Measurements from ENCODE around the gene BANP.

Gene BANP

DNA sequence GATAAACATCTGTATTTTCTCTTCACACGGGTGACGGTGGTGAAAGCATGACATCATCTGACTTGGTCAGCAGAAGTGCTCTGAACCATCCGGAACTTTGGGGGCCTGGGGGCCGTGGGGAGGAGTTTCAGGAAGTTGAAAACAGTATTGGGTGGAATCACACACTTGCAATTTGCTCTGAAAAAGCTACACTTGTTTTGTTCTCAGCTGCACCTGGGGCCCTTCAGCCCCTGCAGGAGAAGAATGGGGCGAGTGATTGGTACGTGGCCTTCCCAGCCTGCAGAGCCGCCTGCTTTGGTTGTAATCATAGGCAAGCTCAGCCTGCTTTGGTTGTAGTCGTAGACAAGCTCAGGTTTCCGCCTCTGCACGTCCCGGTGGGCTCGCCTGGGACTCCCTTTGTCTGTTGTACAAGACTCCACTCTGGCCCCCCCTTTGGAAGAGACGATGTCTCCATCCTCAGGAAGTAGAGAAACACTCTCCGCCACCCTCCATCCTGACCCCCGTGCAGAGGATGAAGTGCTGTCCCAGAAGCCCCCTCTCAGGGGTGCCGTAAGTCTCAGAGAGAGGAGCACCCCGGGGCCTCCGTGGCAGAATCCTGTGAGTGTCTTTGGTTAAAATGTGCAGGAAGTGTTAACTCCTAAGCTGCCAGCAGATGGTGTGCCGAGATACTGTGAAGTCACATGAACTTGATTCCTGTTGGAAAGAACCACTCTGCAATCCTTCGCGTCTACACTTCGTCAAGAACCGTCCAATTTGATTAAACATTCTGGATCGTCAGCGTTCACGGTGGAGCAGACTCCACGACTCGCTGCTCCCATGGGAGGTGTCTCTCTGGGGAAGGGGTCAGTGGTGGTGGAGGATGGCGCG, 5.4 kb downstream of the BANP start (continued):
- TF ChIP-seq, protein P1, sequence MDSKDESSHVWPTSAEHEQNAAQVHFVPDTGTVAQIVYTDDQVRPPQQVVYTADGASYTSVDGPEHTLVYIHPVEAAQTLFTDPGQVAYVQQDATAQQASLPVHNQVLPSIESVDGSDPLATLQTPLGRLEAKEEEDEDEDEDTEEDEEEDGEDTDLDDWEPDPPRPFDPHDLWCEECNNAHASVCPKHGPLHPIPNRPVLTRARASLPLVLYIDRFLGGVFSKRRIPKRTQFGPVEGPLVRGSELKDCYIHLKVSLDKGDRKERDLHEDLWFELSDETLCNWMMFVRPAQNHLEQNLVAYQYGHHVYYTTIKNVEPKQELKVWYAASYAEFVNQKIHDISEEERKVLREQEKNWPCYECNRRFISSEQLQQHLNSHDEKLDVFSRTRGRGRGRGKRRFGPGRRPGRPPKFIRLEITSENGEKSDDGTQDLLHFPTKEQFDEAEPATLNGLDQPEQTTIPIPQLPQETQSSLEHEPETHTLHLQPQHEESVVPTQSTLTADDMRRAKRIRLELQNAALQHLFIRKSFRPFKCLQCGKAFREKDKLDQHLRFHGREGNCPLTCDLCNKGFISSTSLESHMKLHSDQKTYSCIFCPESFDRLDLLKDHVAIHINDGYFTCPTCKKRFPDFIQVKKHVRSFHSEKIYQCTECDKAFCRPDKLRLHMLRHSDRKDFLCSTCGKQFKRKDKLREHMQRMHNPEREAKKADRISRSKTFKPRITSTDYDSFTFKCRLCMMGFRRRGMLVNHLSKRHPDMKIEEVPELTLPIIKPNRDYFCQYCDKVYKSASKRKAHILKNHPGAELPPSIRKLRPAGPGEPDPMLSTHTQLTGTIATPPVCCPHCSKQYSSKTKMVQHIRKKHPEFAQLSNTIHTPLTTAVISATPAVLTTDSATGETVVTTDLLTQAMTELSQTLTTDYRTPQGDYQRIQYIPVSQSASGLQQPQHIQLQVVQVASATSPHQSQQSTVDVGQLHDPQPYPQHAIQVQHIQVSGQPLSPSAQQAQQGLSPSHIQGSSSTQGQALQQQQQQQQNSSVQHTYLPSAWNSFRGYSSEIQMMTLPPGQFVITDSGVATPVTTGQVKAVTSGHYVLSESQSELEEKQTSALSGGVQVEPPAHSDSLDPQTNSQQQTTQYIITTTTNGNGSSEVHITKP (tag by site-specific recombination; IDR thresholded peaks at IDR 0.05) = peak; percentile 59
- TF ChIP-seq HOXD13 (CRISPR knock-in tag; IDR thresholded peaks at IDR 0.05; ENCODE audit: borderline replicate concordance) (no peak), KLF7 (tag by site-specific recombination; IDR thresholded peaks at IDR 0.05; ENCODE audit: borderline replicate concordance) (no peak), ZNF624 (tag by site-specific recombination; IDR thresholded peaks at IDR 0.05) (no peak), ZNF132 (tag by site-specific recombination; IDR thresholded peaks at IDR 0.05; ENCODE audit: borderline replicate concordance) (no peak), ZBTB21 (tag by site-specific recombination; IDR thresholded peaks at IDR 0.05) (peak; percentile 91), GLI2 (tag by site-specific recombination; IDR thresholded peaks at IDR 0.05; ENCODE audit: borderline replicate concordance, low read depth) (no peak), ZNF121 (tag by site-specific recombination; IDR thresholded peaks at IDR 0.05) (no peak), ZNF174 (tag by site-specific recombination; IDR thresholded peaks at IDR 0.05) (no peak), ZNF335 (tag by site-specific recombination; conservative IDR thresholded peaks at IDR 0.05) (0 out of 2 replicates have a peak, but pooled peaks have one; percentile 60), FEZF1 (tag by site-specific recombination; IDR thresholded peaks at IDR 0.05) (no peak), ZNF600 (tag by site-specific recombination; IDR thresholded peaks at IDR 0.05) (peak; percentile 33; the same call in 1 of the 2 replicates), ZNF157 (tag by site-specific recombination; IDR thresholded peaks at IDR 0.05) (no peak), ZNF629 (tag by site-specific recombination; IDR thresholded peaks at IDR 0.05) (peak; percentile 89), ZNF514 (tag by site-specific recombination; IDR thresholded peaks at IDR 0.05) (no peak), HOXA7 (CRISPR knock-in tag; IDR thresholded peaks at IDR 0.05; ENCODE audit: borderline replicate concordance) (no peak), ZNF555 (tag by site-specific recombination; conservative IDR thresholded peaks at IDR 0.05) (no peak), GFI1B (tag by site-specific recombination; IDR thresholded peaks at IDR 0.05) (no peak), ZNF239 (tag by site-specific recombination; IDR thresholded peaks at IDR 0.05) (no peak)
- TF ChIP-seq, protein P2, sequence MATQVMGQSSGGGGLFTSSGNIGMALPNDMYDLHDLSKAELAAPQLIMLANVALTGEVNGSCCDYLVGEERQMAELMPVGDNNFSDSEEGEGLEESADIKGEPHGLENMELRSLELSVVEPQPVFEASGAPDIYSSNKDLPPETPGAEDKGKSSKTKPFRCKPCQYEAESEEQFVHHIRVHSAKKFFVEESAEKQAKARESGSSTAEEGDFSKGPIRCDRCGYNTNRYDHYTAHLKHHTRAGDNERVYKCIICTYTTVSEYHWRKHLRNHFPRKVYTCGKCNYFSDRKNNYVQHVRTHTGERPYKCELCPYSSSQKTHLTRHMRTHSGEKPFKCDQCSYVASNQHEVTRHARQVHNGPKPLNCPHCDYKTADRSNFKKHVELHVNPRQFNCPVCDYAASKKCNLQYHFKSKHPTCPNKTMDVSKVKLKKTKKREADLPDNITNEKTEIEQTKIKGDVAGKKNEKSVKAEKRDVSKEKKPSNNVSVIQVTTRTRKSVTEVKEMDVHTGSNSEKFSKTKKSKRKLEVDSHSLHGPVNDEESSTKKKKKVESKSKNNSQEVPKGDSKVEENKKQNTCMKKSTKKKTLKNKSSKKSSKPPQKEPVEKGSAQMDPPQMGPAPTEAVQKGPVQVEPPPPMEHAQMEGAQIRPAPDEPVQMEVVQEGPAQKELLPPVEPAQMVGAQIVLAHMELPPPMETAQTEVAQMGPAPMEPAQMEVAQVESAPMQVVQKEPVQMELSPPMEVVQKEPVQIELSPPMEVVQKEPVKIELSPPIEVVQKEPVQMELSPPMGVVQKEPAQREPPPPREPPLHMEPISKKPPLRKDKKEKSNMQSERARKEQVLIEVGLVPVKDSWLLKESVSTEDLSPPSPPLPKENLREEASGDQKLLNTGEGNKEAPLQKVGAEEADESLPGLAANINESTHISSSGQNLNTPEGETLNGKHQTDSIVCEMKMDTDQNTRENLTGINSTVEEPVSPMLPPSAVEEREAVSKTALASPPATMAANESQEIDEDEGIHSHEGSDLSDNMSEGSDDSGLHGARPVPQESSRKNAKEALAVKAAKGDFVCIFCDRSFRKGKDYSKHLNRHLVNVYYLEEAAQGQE (tag by site-specific recombination; IDR thresholded peaks at IDR 0.05) = no peak
- TF ChIP-seq, protein P3, sequence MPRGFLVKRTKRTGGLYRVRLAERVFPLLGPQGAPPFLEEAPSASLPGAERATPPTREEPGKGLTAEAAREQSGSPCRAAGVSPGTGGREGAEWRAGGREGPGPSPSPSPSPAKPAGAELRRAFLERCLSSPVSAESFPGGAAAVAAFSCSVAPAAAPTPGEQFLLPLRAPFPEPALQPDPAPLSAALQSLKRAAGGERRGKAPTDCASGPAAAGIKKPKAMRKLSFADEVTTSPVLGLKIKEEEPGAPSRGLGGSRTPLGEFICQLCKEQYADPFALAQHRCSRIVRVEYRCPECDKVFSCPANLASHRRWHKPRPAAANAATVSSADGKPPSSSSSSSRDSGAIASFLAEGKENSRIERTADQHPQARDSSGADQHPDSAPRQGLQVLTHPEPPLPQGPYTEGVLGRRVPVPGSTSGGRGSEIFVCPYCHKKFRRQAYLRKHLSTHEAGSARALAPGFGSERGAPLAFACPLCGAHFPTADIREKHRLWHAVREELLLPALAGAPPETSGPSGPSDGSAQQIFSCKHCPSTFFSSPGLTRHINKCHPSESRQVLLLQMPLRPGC (tag by site-specific recombination; IDR thresholded peaks at IDR 0.05) = no peak
- TF ChIP-seq, protein P4, sequence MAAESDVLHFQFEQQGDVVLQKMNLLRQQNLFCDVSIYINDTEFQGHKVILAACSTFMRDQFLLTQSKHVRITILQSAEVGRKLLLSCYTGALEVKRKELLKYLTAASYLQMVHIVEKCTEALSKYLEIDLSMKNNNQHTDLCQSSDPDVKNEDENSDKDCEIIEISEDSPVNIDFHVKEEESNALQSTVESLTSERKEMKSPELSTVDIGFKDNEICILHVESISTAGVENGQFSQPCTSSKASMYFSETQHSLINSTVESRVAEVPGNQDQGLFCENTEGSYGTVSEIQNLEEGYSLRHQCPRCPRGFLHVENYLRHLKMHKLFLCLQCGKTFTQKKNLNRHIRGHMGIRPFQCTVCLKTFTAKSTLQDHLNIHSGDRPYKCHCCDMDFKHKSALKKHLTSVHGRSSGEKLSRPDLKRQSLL (tag by site-specific recombination; IDR thresholded peaks at IDR 0.05) = no peak
- TF ChIP-seq, protein P5, sequence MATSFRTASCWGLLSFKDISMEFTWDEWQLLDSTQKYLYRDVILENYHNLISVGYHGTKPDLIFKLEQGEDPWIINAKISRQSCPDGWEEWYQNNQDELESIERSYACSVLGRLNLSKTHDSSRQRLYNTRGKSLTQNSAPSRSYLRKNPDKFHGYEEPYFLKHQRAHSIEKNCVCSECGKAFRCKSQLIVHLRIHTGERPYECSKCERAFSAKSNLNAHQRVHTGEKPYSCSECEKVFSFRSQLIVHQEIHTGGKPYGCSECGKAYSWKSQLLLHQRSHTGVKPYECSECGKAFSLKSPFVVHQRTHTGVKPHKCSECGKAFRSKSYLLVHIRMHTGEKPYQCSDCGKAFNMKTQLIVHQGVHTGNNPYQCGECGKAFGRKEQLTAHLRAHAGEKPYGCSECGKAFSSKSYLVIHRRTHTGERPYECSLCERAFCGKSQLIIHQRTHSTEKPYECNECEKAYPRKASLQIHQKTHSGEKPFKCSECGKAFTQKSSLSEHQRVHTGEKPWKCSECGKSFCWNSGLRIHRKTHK (tag by site-specific recombination; IDR thresholded peaks at IDR 0.05) = no peak
- TF ChIP-seq, protein P6, sequence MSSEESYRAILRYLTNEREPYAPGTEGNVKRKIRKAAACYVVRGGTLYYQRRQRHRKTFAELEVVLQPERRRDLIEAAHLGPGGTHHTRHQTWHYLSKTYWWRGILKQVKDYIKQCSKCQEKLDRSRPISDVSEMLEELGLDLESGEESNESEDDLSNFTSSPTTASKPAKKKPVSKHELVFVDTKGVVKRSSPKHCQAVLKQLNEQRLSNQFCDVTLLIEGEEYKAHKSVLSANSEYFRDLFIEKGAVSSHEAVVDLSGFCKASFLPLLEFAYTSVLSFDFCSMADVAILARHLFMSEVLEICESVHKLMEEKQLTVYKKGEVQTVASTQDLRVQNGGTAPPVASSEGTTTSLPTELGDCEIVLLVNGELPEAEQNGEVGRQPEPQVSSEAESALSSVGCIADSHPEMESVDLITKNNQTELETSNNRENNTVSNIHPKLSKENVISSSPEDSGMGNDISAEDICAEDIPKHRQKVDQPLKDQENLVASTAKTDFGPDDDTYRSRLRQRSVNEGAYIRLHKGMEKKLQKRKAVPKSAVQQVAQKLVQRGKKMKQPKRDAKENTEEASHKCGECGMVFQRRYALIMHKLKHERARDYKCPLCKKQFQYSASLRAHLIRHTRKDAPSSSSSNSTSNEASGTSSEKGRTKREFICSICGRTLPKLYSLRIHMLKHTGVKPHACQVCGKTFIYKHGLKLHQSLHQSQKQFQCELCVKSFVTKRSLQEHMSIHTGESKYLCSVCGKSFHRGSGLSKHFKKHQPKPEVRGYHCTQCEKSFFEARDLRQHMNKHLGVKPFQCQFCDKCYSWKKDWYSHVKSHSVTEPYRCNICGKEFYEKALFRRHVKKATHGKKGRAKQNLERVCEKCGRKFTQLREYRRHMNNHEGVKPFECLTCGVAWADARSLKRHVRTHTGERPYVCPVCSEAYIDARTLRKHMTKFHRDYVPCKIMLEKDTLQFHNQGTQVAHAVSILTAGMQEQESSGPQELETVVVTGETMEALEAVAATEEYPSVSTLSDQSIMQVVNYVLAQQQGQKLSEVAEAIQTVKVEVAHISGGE (tag by site-specific recombination; conservative IDR thresholded peaks at IDR 0.05; ENCODE audit: low read depth) = 0 out of 2 replicates have a peak, but pooled peaks have one; percentile 11
